SK-N-SH treated with all-trans-retinoic acid at 6 μM for 48 hours (cell line): ENCODE measurements around the gene TMEM217.

Source experiments
- ATAC-seq: fragments of 200-7000 bp; cut with Tn5 transposase; 3 replicates; pipeline ENCODE4 v1.9.1; 2020; ENCODE audit warnings: mild to moderate bottlenecking, moderate library complexity
- ARNTL ChIP-seq: fragments of 450-650 bp; formaldehyde crosslinking; IDR thresholded peaks from 2 replicates; pipeline ENCODE4 v1.5.0; 2020; ENCODE audit warnings: low read depth, mild to moderate bottlenecking, moderate library complexity, borderline replicate concordance
- BACH2 ChIP-seq: fragments of 250-450 bp; sonication (Bioruptor Pico); IDR thresholded peaks from 2 replicates; pipeline ENCODE4 v1.9.0; 2021; ENCODE audit warnings: mild to moderate bottlenecking, borderline replicate concordance
- CSDC2 ChIP-seq: fragments of 250-450 bp; sonication (Bioruptor Pico); IDR thresholded peaks from 2 replicates; pipeline ENCODE4 v1.5.0; 2020; ENCODE audit warnings: mild to moderate bottlenecking, moderate library complexity
- ESRRG ChIP-seq: fragments of 250-450 bp; sonication (Bioruptor Pico); IDR thresholded peaks from 2 replicates; pipeline ENCODE4 v1.6.1; 2021; ENCODE audit warnings: mild to moderate bottlenecking
- GLIS3 ChIP-seq: fragments of 250-450 bp; sonication (Bioruptor Pico); IDR thresholded peaks from 2 replicates; pipeline ENCODE4 v1.5.0; 2020; ENCODE audit warnings: mild to moderate bottlenecking, moderate library complexity
- ISL1 ChIP-seq: fragments of 250-450 bp; sonication (Bioruptor Pico); IDR thresholded peaks from 2 replicates; pipeline ENCODE4 v2.1.2; 2022; ENCODE audit warnings: mild to moderate bottlenecking, moderate library complexity
- OSR1 ChIP-seq: fragments of 250-450 bp; sonication (Bioruptor Pico); IDR thresholded peaks from 2 replicates; pipeline ENCODE4 v1.8.0; 2022; ENCODE audit warnings: moderate library complexity, mild to moderate bottlenecking, inconsistent platforms
- PPARA ChIP-seq: fragments of 250-450 bp; sonication (Bioruptor Pico); IDR thresholded peaks from 2 replicates; pipeline ENCODE4 v1.5.0; 2020; ENCODE audit warnings: mild to moderate bottlenecking, borderline replicate concordance
- RARB ChIP-seq: fragments of 250-450 bp; sonication (Bioruptor Pico); IDR thresholded peaks from 2 replicates; pipeline ENCODE4 v1.8.0; 2021; ENCODE audit warnings: mild to moderate bottlenecking, moderate library complexity
- SNAI2 ChIP-seq: fragments of 250-450 bp; sonication (Bioruptor Pico); IDR thresholded peaks from 2 replicates; pipeline ENCODE4 v1.5.0; 2020; ENCODE audit warnings: mild to moderate bottlenecking, moderate library complexity
- TCF4 ChIP-seq: fragments of 250-450 bp; sonication (Bioruptor Pico); IDR thresholded peaks from 2 replicates; pipeline ENCODE4 v1.8.0; 2021; ENCODE audit warnings: mild to moderate bottlenecking, moderate library complexity, borderline replicate concordance
- TOX ChIP-seq: fragments of 250-450 bp; sonication (Bioruptor Pico); IDR thresholded peaks from 2 replicates; pipeline ENCODE4 v1.8.0; 2021; ENCODE audit warnings: mild to moderate bottlenecking, moderate library complexity, borderline replicate concordance
- TSHZ2 ChIP-seq: fragments of 250-450 bp; sonication (Bioruptor Pico); IDR thresholded peaks from 2 replicates; pipeline ENCODE4 v1.5.0; 2020; ENCODE audit warnings: mild to moderate bottlenecking, moderate library complexity
- ZC3H10 ChIP-seq: fragments of 250-450 bp; sonication (Bioruptor Pico); IDR thresholded peaks from 2 replicates; pipeline ENCODE4 v1.5.1; 2021; ENCODE audit warnings: mild to moderate bottlenecking, moderate library complexity
- ZFP30 ChIP-seq: fragments of 450-650 bp; formaldehyde crosslinking; IDR thresholded peaks from 2 replicates; pipeline ENCODE4 v1.5.0; 2022; ENCODE audit warnings: mild to moderate bottlenecking, moderate library complexity
- ZNF565 ChIP-seq: fragments of 450-650 bp; formaldehyde crosslinking; conservative IDR thresholded peaks from 2 replicates; pipeline ENCODE4 v1.5.0; 2020; ENCODE audit warnings: low read depth, mild to moderate bottlenecking, moderate library complexity
- TF ChIP-seq, protein P1 (sequence below): fragments of 250-450 bp; sonication (Bioruptor Pico); IDR thresholded peaks from 2 replicates; pipeline ENCODE4 v1.5.1; 2021; ENCODE audit warnings: mild to moderate bottlenecking, moderate library complexity
- TF ChIP-seq, protein P2 (sequence below): fragments of 250-450 bp; sonication (Bioruptor Pico); IDR thresholded peaks from 2 replicates; pipeline ENCODE4 v1.8.0; 2020; ENCODE audit warnings: mild to moderate bottlenecking, moderate library complexity, borderline replicate concordance
- TF ChIP-seq, protein P3 (sequence below): fragments of 250-450 bp; sonication (Bioruptor Pico); IDR thresholded peaks from 2 replicates; pipeline ENCODE4 v1.5.1; 2020; ENCODE audit warnings: low read depth, mild to moderate bottlenecking, moderate library complexity

TMEM217 gene

GRCh38 chr6:37287519-37288157, 29.7 kb upstream of the TMEM217 start (continued):
- TF ChIP-seq OSR1 (CRISPR knock-in tag) (no peak), GLIS3 (CRISPR knock-in tag) (no peak)

DNA sequence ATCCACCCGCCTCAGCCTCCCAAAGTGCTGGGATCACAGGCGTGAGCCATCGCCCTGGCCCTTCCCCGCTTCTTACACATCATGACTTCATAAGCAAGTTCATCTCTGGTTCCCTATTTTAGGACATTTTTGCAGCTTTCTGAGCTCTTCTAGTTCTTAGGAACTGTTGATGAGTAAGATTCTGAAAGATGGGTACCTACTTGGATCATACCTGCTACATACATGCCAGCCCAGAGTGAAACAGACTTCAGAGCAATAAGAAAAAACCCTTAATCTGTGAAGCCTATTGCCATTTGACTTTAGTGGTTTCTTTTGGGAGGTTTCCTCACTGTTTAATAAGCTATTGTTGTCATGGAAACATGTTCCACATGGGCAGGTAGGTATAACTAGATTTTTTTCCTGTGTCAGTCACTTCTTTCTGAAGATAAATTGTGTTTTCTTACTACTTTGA, 27.9 kb upstream of the TMEM217 start:
- ATAC-seq = no peak
- TF ChIP-seq TCF4 (no peak), OSR1 (CRISPR knock-in tag) (no peak), GLIS3 (CRISPR knock-in tag) (no peak), RARB (CRISPR knock-in tag) (no peak), ARNTL (CRISPR knock-in tag) (no peak), ISL1 (CRISPR knock-in tag) (no peak), SNAI2 (CRISPR knock-in tag) (no peak), ZNF565 (CRISPR knock-in tag) (no peak), ZC3H10 (CRISPR knock-in tag) (no peak), BACH2 (CRISPR knock-in tag) (no peak), TOX (CRISPR knock-in tag) (no peak), ESRRG (CRISPR knock-in tag) (no peak), PPARA (CRISPR knock-in tag) (no peak), CSDC2 (no peak)
- TF ChIP-seq, protein P1, sequence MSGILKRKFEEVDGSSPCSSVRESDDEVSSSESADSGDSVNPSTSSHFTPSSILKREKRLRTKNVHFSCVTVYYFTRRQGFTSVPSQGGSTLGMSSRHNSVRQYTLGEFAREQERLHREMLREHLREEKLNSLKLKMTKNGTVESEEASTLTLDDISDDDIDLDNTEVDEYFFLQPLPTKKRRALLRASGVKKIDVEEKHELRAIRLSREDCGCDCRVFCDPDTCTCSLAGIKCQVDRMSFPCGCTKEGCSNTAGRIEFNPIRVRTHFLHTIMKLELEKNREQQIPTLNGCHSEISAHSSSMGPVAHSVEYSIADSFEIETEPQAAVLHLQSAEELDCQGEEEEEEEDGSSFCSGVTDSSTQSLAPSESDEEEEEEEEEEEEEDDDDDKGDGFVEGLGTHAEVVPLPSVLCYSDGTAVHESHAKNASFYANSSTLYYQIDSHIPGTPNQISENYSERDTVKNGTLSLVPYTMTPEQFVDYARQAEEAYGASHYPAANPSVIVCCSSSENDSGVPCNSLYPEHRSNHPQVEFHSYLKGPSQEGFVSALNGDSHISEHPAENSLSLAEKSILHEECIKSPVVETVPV (CRISPR knock-in tag) = no peak
- TF ChIP-seq, protein P2, sequence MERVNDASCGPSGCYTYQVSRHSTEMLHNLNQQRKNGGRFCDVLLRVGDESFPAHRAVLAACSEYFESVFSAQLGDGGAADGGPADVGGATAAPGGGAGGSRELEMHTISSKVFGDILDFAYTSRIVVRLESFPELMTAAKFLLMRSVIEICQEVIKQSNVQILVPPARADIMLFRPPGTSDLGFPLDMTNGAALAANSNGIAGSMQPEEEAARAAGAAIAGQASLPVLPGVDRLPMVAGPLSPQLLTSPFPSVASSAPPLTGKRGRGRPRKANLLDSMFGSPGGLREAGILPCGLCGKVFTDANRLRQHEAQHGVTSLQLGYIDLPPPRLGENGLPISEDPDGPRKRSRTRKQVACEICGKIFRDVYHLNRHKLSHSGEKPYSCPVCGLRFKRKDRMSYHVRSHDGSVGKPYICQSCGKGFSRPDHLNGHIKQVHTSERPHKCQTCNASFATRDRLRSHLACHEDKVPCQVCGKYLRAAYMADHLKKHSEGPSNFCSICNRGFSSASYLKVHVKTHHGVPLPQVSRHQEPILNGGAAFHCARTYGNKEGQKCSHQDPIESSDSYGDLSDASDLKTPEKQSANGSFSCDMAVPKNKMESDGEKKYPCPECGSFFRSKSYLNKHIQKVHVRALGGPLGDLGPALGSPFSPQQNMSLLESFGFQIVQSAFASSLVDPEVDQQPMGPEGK (CRISPR knock-in tag) = no peak
- TF ChIP-seq, protein P3, sequence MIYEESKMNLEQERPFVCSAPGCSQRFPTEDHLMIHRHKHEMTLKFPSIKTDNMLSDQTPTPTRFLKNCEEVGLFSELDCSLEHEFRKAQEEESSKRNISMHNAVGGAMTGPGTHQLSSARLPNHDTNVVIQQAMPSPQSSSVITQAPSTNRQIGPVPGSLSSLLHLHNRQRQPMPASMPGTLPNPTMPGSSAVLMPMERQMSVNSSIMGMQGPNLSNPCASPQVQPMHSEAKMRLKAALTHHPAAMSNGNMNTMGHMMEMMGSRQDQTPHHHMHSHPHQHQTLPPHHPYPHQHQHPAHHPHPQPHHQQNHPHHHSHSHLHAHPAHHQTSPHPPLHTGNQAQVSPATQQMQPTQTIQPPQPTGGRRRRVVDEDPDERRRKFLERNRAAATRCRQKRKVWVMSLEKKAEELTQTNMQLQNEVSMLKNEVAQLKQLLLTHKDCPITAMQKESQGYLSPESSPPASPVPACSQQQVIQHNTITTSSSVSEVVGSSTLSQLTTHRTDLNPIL (CRISPR knock-in tag) = no peak

DNA sequence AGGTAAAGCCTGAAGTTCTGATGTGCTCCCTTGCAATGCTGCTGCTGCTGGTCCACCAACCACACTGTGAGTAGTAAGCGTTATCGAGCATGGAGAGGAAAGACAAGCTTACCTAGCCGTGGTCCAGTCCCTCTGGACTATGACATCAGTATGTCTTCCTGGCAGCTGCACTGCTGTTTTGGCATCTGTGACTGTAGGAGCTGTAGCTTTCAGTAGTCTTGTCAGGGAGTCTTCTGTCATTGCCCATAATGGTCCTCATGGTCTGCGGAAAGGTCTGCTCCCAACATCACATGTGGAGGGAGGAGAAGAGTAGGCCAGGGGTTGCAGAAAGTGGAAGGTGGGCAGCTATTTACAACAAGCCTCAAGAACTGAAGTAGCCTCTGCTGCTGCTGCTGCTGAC, 26.8 kb upstream of the TMEM217 start:
- ATAC-seq = no peak
- TF ChIP-seq SNAI2 (CRISPR knock-in tag) (no peak), ZFP30 (CRISPR knock-in tag) (no peak), TCF4 (no peak), ESRRG (CRISPR knock-in tag) (no peak), TSHZ2 (CRISPR knock-in tag) (no peak), GLIS3 (CRISPR knock-in tag) (no peak), ARNTL (CRISPR knock-in tag) (no peak), BACH2 (CRISPR knock-in tag) (no peak)
- TF ChIP-seq, protein P3 (CRISPR knock-in tag) = no peak
- TF ChIP-seq, protein P1 (CRISPR knock-in tag) = no peak
